ENCODE results near the gene RNF38.
"Not testable (repeated sequence)": the region's sequence is repeated elsewhere in the genome, so short reads cannot be mapped to it uniquely, and the experiment has no call there.

The RNF38 gene

GRCh38 chr9:36399980-36400331, at the start of gene RNF38:
RNF38 (minus strand) TSS chr9:36400269; CDS start chr9:36400108, 161 bp downstream.
- DNase-seq: no peak
- Mint-ChIP-seq H3K27me3 (no peaks in the 10 kb centered on the region), H3K36me3 (ENCODE audit: low read depth) (peaks cover 26% of the 10 kb centered on the region), H3K4me3 (peak within 1 kb of the TSS; percentile 92), H3K4me1 (ENCODE audit: low read depth) (peaks cover 50% of the 10 kb centered on the region), H3K27ac (peak within 1 kb of the TSS; percentile 97), H3K9me3 (peaks cover 2% of the 10 kb centered on the region)

- Mint-ChIP-seq H3K36me3 (ENCODE audit: low read depth) (peaks cover 10% of the 10 kb centered on the region), H3K4me1 (ENCODE audit: low read depth) (peaks cover 35% of the 10 kb centered on the region)
- not testable (repeated sequence) for H3K27me3 Mint-ChIP-seq, H3K27ac Mint-ChIP-seq, DNase-seq, H3K4me3 Mint-ChIP-seq, H3K9me3 Mint-ChIP-seq
Measured at GRCh38 chr9:36448555-36448954, 48.5 kb upstream of the RNF38 start.

DNA sequence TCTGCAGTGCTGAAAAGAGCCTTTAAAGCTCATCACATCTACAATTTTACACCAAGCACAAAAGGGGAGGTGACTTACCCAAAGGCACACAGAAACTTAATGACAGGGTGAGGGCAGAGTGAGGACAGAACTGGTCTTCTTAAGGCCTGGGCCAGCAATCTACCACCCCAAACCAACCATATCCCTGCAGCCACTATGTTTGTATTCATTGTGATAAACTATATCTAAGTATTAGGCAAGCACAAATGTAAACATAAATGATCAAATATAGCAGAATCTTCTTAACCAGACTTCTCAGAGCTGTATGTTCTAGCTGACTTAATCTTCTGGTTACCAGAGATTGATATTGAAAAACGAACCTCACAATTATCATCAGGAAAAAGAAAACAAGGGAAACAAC, 47.9 kb upstream of the RNF38 start:
- H3K27ac Mint-ChIP-seq: no peak overlapping the region
- no peak overlapping the region for H3K4me3 Mint-ChIP-seq
- H3K27me3 Mint-ChIP-seq: no peaks in the 10 kb centered on the region
- peaks cover 40% of the 10 kb centered on the region for H3K4me1 Mint-ChIP-seq (ENCODE audit: low read depth)
- no peak for DNase-seq
- peaks cover 10% of the 10 kb centered on the region for H3K36me3 Mint-ChIP-seq (ENCODE audit: low read depth)
- no peaks in the 10 kb centered on the region for H3K9me3 Mint-ChIP-seq

DNA sequence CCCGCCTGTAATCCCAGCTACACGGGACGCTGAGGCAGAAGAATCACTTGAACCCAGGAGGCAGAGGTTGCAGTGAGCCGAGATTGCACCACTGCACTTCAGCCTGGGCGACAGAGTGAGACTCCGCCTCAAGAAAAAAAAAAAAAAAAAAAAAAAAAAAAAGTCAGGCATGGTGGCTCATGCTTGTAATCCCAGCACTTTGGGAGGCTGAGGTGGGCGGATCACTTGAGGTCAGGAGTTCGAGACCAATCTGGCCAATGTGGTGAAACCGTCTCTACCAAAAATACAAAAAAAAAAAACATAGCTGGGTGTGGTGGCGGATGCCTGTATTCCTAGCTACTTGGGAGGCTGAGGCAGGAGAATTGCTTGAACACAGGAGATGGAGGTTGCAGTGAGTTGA, 46.6 kb upstream of the RNF38 start:
- H3K4me1 Mint-ChIP-seq (ENCODE audit: low read depth): peaks cover 50% of the 10 kb centered on the region
- not testable (repeated sequence) for H3K4me3 Mint-ChIP-seq, H3K9me3 Mint-ChIP-seq, H3K27me3 Mint-ChIP-seq, DNase-seq, H3K27ac Mint-ChIP-seq
- peaks cover 12% of the 10 kb centered on the region for H3K36me3 Mint-ChIP-seq (ENCODE audit: low read depth)

- Mint-ChIP-seq H3K4me3 (no peak overlapping the region), H3K27me3 (no peaks in the 10 kb centered on the region), H3K4me1 (ENCODE audit: low read depth) (peaks cover 51% of the 10 kb centered on the region), H3K27ac (no peak overlapping the region), H3K9me3 (no peaks in the 10 kb centered on the region), H3K36me3 (ENCODE audit: low read depth) (peaks cover 12% of the 10 kb centered on the region)
- DNase-seq: no peak
Measured at GRCh38 chr9:36445800-36446361, 45.8 kb upstream of the RNF38 start.

GRCh38 chr9:36444203-36444602, 44.1 kb upstream of the RNF38 start:
- H3K27me3 Mint-ChIP-seq: no peaks in the 10 kb centered on the region
- H3K9me3 Mint-ChIP-seq: no peaks in the 10 kb centered on the region
- peaks cover 19% of the 10 kb centered on the region for H3K36me3 Mint-ChIP-seq (ENCODE audit: low read depth)
- no peak overlapping the region for H3K4me3 Mint-ChIP-seq
- no peak for DNase-seq
- H3K27ac Mint-ChIP-seq: no peak overlapping the region
- peaks cover 54% of the 10 kb centered on the region for H3K4me1 Mint-ChIP-seq (ENCODE audit: low read depth)

GRCh38 chr9:36443581-36443980, 43.5 kb upstream of the RNF38 start:
- peaks cover 56% of the 10 kb centered on the region for H3K4me1 Mint-ChIP-seq (ENCODE audit: low read depth)
- DNase-seq: no peak
- H3K27ac Mint-ChIP-seq: no peak overlapping the region

DNA sequence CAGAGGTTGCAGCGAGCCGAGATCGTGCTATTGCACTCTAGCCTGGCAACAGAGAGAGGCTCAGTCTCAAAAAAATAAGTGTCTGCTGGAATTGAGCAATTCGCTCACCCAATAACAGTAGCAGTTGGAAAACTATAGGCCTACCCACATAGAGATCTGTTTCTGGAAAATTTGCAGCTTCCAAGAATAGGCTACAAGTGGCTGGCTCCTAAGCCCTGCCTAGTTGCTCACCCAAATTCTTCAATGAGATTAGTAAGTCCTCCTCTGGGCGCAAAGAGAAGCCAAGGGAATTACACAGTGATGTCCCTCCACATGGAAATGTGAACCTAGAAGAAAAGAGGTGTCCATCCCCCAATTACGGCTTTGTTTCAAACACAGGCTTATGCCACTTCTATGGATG, 42.6 kb upstream of the RNF38 start:
- DNase-seq: no peak
- Mint-ChIP-seq H3K27ac (no peak overlapping the region), H3K36me3 (ENCODE audit: low read depth) (peaks cover 27% of the 10 kb centered on the region), H3K9me3 (no peaks in the 10 kb centered on the region), H3K27me3 (no peaks in the 10 kb centered on the region), H3K4me1 (ENCODE audit: low read depth) (peaks cover 58% of the 10 kb centered on the region), H3K4me3 (no peak overlapping the region)

More at GRCh38 chr9:36443581-36443980, 43.5 kb upstream of the RNF38 start:
- no peaks in the 10 kb centered on the region for H3K27me3 Mint-ChIP-seq
- no peaks in the 10 kb centered on the region for H3K9me3 Mint-ChIP-seq
- H3K4me3 Mint-ChIP-seq: no peak overlapping the region
- H3K36me3 Mint-ChIP-seq (ENCODE audit: low read depth): peaks cover 21% of the 10 kb centered on the region

DNA sequence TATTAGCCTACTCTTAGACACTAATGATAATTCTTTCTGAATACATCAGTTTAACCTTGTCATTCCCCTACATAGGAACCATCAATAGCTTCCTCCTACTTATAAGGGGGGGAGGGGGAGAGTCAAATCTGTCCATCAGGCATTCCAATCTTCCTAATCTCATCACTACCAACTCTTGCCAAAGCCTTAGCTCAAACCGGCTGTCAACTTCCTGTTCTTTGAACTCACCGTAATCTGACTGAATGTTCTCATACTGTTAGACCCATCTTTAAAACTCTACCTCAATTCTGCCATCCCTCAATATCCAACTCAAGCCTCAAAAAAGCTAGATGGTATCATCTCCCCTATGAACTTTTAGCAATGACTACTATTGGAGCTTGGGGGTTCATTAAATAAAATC, 41.9 kb upstream of the RNF38 start:
- no peak overlapping the region for H3K27ac Mint-ChIP-seq
- no peaks in the 10 kb centered on the region for H3K9me3 Mint-ChIP-seq
- H3K4me3 Mint-ChIP-seq: no peak overlapping the region
- H3K27me3 Mint-ChIP-seq: no peaks in the 10 kb centered on the region
- peaks cover 57% of the 10 kb centered on the region for H3K4me1 Mint-ChIP-seq (ENCODE audit: low read depth)
- DNase-seq: no peak
- peaks cover 32% of the 10 kb centered on the region for H3K36me3 Mint-ChIP-seq (ENCODE audit: low read depth)

DNA sequence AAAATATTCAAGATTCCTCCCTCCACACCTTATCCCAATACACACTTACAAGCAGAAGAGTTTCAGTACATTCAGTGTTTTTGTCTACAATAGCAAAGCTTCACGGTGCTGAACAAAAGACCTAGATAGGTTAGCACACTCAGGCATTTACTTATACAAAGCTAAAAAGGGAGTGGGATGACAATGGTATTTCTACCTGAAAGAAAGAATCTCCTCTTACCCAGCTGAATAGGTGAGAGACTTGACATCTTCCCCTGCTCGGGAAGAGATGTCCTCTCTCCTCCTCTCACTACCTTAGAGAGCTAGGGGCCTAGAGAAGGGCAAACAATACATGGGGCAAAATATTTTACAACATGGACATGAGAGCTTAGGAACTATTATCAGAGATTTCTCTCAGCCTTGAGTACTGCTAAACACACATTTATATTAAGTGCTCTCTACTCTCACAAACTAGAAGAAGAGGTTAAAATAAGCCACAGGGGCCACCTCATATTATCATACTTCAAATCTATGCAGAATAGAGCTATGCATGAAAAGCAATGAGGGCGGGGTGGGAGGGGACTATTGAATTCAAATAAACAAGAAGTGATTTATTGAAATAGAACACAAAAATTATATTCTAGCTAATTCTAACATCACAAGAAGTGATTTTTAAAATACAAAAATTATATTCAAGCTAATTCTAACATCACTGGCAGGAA, 38.6 kb upstream of the RNF38 start:
- Mint-ChIP-seq H3K4me1 (ENCODE audit: low read depth) (peaks cover 46% of the 10 kb centered on the region), H3K9me3 (no peaks in the 10 kb centered on the region), H3K27me3 (no peaks in the 10 kb centered on the region), H3K4me3 (no peak overlapping the region), H3K27ac (no peak overlapping the region), H3K36me3 (ENCODE audit: low read depth) (peaks cover 24% of the 10 kb centered on the region)
- DNase-seq: no peak

- H3K36me3 Mint-ChIP-seq (ENCODE audit: low read depth): peaks cover 22% of the 10 kb centered on the region
- no peaks in the 10 kb centered on the region for H3K27me3 Mint-ChIP-seq
- peaks cover 40% of the 10 kb centered on the region for H3K4me1 Mint-ChIP-seq (ENCODE audit: low read depth)
- no peak for DNase-seq
- no peaks in the 10 kb centered on the region for H3K9me3 Mint-ChIP-seq
- no peak overlapping the region for H3K27ac Mint-ChIP-seq
- no peak overlapping the region for H3K4me3 Mint-ChIP-seq
Measured at GRCh38 chr9:36437790-36438189, 37.7 kb upstream of the RNF38 start.

DNA sequence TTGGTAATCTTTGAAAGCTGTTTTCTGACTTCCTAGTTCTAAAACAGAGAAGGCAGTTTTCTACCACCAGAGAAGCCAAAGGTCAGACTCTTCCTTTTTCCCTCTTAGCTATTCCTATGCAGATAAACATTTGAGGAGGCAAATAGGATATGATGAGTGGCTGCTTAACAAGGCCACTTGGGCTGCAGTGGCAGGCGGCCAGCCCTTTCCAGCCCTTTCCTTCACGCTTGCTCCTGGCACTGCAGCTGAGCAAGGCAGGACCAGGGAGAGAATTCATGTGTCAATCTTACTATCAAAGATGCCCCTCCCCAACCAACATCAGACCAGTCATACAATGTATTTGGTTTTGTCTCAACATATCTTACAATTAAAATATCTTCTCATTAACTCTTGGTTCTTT, 36.8 kb upstream of the RNF38 start:
- Mint-ChIP-seq H3K4me3 (no peak overlapping the region), H3K27me3 (no peaks in the 10 kb centered on the region), H3K4me1 (ENCODE audit: low read depth) (peaks cover 34% of the 10 kb centered on the region), H3K9me3 (no peaks in the 10 kb centered on the region), H3K36me3 (ENCODE audit: low read depth) (peaks cover 22% of the 10 kb centered on the region), H3K27ac (no peak overlapping the region)
- no peak for DNase-seq

DNA sequence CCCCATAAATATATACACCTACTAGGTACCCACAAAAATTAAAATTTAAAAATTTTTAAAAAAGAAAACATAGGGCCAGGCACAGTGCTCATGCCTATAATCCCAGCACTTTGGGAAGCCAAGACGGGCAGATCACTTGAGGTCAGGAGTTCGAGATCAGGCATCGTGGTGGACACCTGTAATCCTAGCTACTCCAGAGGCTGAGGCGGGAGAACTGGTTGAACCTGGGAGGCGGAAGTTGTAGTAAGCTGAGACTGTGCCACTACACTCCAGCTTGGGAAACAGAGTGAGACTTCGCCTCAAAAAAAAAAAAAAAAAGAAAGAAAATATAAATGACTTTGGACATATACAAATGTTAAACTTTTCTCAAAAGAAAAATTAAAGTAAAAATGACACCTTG, 33.3 kb upstream of the RNF38 start:
- H3K9me3 Mint-ChIP-seq: no peaks in the 10 kb centered on the region
- H3K27me3 Mint-ChIP-seq: no peaks in the 10 kb centered on the region
- H3K4me3 Mint-ChIP-seq: no peak overlapping the region
- H3K36me3 Mint-ChIP-seq (ENCODE audit: low read depth): peaks cover 30% of the 10 kb centered on the region
- DNase-seq: no peak
- H3K4me1 Mint-ChIP-seq (ENCODE audit: low read depth): peaks cover 24% of the 10 kb centered on the region
- no peak overlapping the region for H3K27ac Mint-ChIP-seq

DNA sequence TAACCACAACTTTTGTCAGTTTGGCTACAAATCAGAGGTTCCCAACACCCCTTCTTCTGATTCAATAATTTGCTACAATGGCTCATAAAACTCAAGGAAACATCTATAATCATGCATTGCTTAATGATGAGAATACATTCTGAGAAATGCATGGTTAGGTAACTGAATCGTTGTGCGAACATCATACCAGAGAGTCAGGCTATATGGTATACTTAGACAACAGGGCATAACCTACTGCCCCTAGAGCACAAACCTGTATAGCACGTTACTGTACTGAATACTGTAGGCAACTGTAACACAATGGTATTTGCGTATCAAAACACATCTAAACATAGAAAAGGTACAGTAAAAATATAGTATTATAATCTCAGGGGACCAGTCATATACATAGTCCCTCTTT, 31.0 kb upstream of the RNF38 start:
- Mint-ChIP-seq H3K4me3 (no peak overlapping the region), H3K9me3 (no peaks in the 10 kb centered on the region), H3K36me3 (ENCODE audit: low read depth) (peaks cover 25% of the 10 kb centered on the region), H3K27ac (no peak overlapping the region), H3K4me1 (ENCODE audit: low read depth) (peaks cover 28% of the 10 kb centered on the region), H3K27me3 (no peaks in the 10 kb centered on the region)
- no peak for DNase-seq

DNA sequence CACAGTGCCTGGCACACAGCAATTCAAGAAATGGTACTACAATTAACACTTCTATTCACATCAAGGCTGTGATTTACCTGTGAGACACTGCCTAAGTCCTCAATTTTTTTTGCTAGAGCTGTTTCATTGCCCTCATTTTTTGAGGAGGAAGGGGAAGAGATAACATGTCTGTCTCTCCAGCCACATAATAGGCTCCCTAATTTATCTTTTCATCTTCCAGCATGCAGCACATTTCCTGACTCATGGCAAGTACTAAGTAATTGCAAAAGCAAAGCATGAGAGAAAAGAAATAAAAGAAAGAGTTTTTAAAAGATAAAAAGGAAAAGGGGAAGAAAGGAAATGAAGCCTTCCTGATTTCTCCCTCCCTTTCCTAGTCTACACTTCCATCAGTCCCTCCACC, 26.9 kb upstream of the RNF38 start:
- Mint-ChIP-seq H3K27me3 (no peaks in the 10 kb centered on the region), H3K9me3 (no peaks in the 10 kb centered on the region), H3K4me1 (ENCODE audit: low read depth) (peaks cover 30% of the 10 kb centered on the region), H3K4me3 (no peak overlapping the region), H3K36me3 (ENCODE audit: low read depth) (peaks cover 46% of the 10 kb centered on the region), H3K27ac (peak overlapping the region; percentile 3)
- no peak for DNase-seq
